ENCODE results near the gene TOLLIP. TPM values are rescaled to one million over a fixed set of nuclear protein-coding genes. Genes with fewer than 3 reads are reported as not detected.

The TOLLIP gene
- total and polyA plus RNA-seq, 12 donors: 19.0 to 53.6 (median 42.6) TPM

- peaks cover 0 to 61% (median 9%) of the 10 kb centered on the region in 9 donors for H3K36me3 ChIP-seq
- DNase-seq (no peak), ATAC-seq (no peak)
- TF ChIP-seq, protein P1, sequence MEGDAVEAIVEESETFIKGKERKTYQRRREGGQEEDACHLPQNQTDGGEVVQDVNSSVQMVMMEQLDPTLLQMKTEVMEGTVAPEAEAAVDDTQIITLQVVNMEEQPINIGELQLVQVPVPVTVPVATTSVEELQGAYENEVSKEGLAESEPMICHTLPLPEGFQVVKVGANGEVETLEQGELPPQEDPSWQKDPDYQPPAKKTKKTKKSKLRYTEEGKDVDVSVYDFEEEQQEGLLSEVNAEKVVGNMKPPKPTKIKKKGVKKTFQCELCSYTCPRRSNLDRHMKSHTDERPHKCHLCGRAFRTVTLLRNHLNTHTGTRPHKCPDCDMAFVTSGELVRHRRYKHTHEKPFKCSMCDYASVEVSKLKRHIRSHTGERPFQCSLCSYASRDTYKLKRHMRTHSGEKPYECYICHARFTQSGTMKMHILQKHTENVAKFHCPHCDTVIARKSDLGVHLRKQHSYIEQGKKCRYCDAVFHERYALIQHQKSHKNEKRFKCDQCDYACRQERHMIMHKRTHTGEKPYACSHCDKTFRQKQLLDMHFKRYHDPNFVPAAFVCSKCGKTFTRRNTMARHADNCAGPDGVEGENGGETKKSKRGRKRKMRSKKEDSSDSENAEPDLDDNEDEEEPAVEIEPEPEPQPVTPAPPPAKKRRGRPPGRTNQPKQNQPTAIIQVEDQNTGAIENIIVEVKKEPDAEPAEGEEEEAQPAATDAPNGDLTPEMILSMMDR (IDR thresholded peaks at IDR 0.05): no peak
- H3K4me1 ChIP-seq: peaks cover 0 to 16% (median 12%) of the 10 kb centered on the region in 9 donors
- H3K27ac ChIP-seq: no peak overlapping the region
- intact Hi-C loops (cut with DNase I): loop anchor here in 1 of 10 donors (10.0 kb wide), 1 partner anchor 140 kb away; no protein-coding TSS in a partner anchor
- 87 to 93% methylated on average over 14 of the region's 14 CpGs for WGBS, 2 donors
- no peak overlapping the region for H3K4me3 ChIP-seq
- no peaks in the 10 kb centered on the region for H3K27me3 ChIP-seq
- H3K9me3 ChIP-seq: no peaks in the 10 kb centered on the region
Measured at GRCh38 chr11:1274501-1274900, 34.9 kb downstream of the TOLLIP start.

- Histone ChIP-seq H3K4me3 (no peak overlapping the region), H3K27me3 (no peaks in the 10 kb centered on the region), H3K36me3 (peaks cover 0 to 42% (median 9%) of the 10 kb centered on the region in 9 donors), H3K4me1 (peaks cover 0 to 21% (median 12%) of the 10 kb centered on the region in 9 donors), H3K27ac (no peak overlapping the region), H3K9me3 (no peaks in the 10 kb centered on the region)
- no peak for ATAC-seq
- 95% methylated on average over 30 of the region's 30 CpGs for WGBS, 2 donors
- intact Hi-C loops (cut with DNase I): loop anchor here in 1 of 10 donors (10.0 kb wide), 1 partner anchor 142 kb away; no protein-coding TSS in a partner anchor
- TF ChIP-seq, protein P1 (IDR thresholded peaks at IDR 0.05): no peak
- no peak for DNase-seq
Measured at GRCh38 chr11:1272531-1272930, 36.9 kb downstream of the TOLLIP start.

GRCh38 chr11:1271927-1272326, 37.5 kb downstream of the TOLLIP start:
- H3K4me1 ChIP-seq: peaks cover 0 to 22% (median 11%) of the 10 kb centered on the region in 9 donors
- TF ChIP-seq, protein P1 (IDR thresholded peaks at IDR 0.05): no peak
- intact Hi-C loops (cut with DNase I): loop anchor here in 1 of 10 donors (10.0 kb wide), 1 partner anchor 143 kb away; no protein-coding TSS in a partner anchor
- ATAC-seq: no peak
- H3K27ac ChIP-seq: no peak overlapping the region
- H3K27me3 ChIP-seq: no peaks in the 10 kb centered on the region
- H3K9me3 ChIP-seq: no peaks in the 10 kb centered on the region
- H3K4me3 ChIP-seq: no peak overlapping the region
- DNase-seq: no peak
- H3K36me3 ChIP-seq: peaks cover 0 to 38% (median 9%) of the 10 kb centered on the region in 9 donors
- WGBS, 2 donors: 89 to 94% methylated on average over 26 to 30 of the region's 30 CpGs

DNA sequence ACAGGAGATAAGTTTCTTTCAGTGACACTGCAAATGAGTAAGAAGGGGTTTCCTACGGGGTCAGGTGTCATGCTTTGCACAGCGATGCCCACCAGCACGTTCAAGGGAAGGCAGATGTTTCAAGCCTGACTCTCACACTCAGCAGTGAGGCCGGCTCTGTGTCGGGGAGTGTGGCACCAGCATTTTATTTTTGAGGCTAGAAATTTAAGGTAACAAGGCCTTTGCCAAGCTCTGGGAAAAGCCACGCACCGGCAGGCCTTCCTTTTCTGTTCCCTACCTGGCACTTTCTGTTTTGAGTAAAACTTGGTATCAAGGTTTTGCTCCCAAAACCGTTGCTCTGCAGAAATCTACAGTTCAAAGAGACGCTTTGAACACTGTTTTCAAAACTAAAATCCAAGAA, 38.0 kb downstream of the TOLLIP start:
- WGBS, 2 donors: 77% methylated on average over 9 of the region's 9 CpGs
- ATAC-seq: no peak
- Histone ChIP-seq H3K27me3 (no peaks in the 10 kb centered on the region), H3K27ac (no peak overlapping the region), H3K4me3 (no peak overlapping the region), H3K9me3 (no peaks in the 10 kb centered on the region), H3K4me1 (peaks cover 0 to 16% (median 6%) of the 10 kb centered on the region in 9 donors), H3K36me3 (peaks cover 0 to 33% (median 8%) of the 10 kb centered on the region in 9 donors)
- intact Hi-C loops (cut with DNase I): loop anchor here in 1 of 10 donors (10.0 kb wide), 1 partner anchor 143 kb away; no protein-coding TSS in a partner anchor
- TF ChIP-seq, protein P1 (IDR thresholded peaks at IDR 0.05): no peak
- no peak for DNase-seq
